Coronary artery (tissue), 2 donors: Measurements from ENCODE around the gene LDLRAD4.

Experiments
- DNase-seq: peaks from one replicate; pipeline ENCODE4 v3.0.0-alpha.2; 2017; ENCODE audit warnings: low spot score
- H3K27ac ChIP-seq, 2 donors: fragments of 200-600 bp; sonication (generic); one replicate each; pipeline ENCODE4 v1.5.1; 2016 to 2019
- H3K4me3 ChIP-seq: fragments of 200-600 bp; sonication (generic); 2 replicates; pipeline ENCODE4 v1.5.1; 2016; ENCODE audit warnings: mild to moderate bottlenecking, moderate library complexity
- TF ChIP-seq, protein P1 (sequence below): fragments of 200-600 bp; sonication (generic); IDR thresholded peaks from one replicate; pipeline ENCODE4 v1.5.1; 2019; ENCODE audit warnings: antibody characterized with exemption

The LDLRAD4 gene

DNA sequence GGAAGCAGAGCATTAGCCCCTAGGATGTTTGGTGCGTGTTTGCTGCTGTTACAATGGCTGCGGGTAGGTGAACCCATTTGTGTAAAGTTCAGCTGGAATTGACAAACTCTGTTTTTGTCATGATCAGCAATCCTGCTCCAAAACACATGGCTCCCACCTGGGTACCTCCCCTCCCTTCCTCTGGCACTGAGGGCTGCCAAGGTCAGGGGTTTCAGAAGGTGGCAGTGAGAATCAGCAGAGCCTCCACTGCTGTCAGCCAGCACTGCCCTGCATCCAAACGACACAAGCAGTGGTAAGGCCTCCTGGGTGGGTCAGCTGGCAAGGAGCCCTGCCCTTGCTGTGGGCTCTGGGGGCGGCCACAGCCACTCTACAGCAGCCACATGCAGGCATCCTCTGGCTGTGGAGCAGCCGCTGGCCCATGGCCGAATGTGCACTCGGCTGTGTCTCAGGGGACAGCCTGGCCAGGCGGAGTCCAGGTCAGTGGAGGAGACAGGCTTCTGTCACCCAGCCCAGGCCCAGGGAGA, 32.8 kb upstream of the LDLRAD4 start:
- no peak for DNase-seq
- no peak overlapping the region for H3K4me3 ChIP-seq
- H3K27ac ChIP-seq, result no peak overlapping the region
- TF ChIP-seq, protein P1, sequence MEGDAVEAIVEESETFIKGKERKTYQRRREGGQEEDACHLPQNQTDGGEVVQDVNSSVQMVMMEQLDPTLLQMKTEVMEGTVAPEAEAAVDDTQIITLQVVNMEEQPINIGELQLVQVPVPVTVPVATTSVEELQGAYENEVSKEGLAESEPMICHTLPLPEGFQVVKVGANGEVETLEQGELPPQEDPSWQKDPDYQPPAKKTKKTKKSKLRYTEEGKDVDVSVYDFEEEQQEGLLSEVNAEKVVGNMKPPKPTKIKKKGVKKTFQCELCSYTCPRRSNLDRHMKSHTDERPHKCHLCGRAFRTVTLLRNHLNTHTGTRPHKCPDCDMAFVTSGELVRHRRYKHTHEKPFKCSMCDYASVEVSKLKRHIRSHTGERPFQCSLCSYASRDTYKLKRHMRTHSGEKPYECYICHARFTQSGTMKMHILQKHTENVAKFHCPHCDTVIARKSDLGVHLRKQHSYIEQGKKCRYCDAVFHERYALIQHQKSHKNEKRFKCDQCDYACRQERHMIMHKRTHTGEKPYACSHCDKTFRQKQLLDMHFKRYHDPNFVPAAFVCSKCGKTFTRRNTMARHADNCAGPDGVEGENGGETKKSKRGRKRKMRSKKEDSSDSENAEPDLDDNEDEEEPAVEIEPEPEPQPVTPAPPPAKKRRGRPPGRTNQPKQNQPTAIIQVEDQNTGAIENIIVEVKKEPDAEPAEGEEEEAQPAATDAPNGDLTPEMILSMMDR, result no peak

DNA sequence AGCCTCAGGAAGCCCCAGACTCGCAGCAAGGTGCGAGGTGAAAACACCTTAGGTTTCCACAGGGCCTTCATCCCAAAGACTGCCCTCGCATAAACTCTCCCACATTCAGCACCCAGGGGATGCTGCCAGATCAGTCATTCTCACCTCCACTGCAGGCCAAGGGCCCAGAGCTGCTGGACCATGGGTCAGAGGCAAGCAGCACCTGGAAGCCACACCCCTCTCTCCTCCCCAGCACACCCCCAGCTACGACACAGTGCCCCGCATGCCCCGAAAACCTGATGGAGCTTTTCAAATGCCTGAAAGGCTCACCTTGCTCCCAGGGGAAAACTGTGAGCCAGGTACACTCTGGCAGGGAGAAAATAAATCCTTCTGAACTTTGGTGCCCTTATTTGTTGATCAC, 31.9 kb upstream of the LDLRAD4 start:
- no peak overlapping the region for H3K4me3 ChIP-seq
- no peak for DNase-seq
- H3K27ac ChIP-seq, result no peak overlapping the region
- TF ChIP-seq, protein P1, result no peak

- Histone ChIP-seq H3K4me3 (no peak overlapping the region), H3K27ac (no peak overlapping the region)
- TF ChIP-seq, protein P1, result no peak
- DNase-seq, result no peak
These were observed 31.1 kb upstream of the LDLRAD4 start for GRCh38 chr18:13187498-13187897.

DNA sequence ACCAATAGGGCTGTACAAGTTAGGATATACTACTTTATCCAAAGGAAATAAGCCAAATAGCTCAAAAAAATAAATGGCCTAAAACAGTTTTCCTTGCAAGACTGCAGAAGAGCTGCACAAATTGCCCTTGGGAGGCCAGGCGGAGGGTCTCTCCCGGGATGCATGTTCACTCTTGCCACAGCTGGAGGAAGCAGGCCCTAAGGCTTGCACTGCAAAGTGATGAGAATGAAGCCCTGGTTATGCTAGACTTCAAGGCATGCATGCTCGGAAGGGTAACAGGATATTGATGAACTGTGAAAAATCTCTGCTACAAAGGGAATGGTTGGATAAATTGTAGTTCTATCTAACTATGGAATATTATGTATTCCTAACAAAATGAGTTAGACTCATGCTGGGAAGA, 27.5 kb upstream of the LDLRAD4 start:
- Histone ChIP-seq H3K27ac (no peak overlapping the region), H3K4me3 (no peak overlapping the region)
- TF ChIP-seq, protein P1, result no peak
- DNase-seq, result no peak

DNA sequence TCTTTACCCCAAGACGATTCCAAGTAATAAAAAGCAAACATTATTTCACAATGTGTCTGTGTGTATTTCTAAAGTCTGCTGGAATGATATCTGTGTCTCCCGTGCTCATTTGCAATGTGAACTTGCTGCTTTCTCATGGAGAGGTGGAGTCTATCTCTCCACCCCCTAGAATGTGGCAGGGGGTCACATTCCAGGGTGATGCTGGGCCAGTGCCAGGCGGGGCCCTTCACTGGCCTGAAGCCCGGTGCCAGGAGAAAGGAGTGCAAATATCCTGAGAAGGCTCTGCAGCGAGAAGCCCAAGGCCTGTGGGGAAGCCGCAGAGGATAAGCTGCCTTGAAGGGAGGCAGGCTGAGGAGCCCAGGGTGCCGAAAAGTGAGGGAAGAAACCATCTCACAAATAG, 26.8 kb upstream of the LDLRAD4 start:
- Histone ChIP-seq H3K27ac (no peak overlapping the region), H3K4me3 (no peak overlapping the region)
- TF ChIP-seq, protein P1, result no peak
- DNase-seq, result no peak

DNA sequence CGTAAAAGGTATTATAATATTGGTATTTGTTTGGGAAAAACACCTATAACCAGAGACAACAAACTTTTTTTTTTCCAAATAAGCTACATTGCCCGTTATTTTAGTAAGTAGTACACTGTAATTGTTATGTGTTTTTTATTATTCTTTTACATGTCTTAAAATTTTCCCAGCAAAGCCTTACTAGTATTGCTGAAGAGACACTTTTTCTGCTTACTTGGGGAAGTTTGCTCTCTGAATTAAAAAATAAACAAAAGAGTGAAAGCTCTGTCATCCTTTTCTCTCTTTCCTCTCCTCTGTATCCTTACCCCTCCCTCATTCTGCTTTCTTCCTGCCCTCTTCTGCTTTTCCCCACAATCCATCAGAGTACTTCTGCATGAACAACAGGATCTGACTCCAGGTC, 25.6 kb upstream of the LDLRAD4 start:
- no peak for DNase-seq
- Histone ChIP-seq H3K4me3 (no peak overlapping the region), H3K27ac (no peak overlapping the region)
- TF ChIP-seq, protein P1, result no peak

DNA sequence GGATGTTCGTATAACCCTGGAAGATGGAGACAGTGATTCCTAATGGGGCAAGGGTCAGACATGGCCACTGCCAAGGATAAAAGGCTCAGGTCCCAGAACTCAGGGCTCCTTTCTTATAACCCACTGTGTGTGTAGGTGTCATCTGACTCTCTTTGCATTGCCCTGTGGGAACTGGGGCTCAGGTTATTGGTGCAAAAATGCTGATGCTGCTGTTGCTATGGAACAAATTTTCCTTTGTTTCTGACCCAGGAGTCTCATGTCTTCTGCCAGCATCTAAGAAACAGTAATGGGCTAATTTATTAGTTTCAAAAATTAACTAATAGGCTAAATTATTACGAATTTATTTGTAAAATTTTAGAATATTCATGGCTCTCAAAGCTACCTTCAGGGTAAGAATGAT, 24.3 kb upstream of the LDLRAD4 start:
- no peak for DNase-seq
- H3K4me3 ChIP-seq, result no peak overlapping the region
- TF ChIP-seq, protein P1, result no peak
- no peak overlapping the region for H3K27ac ChIP-seq
